Breast epithelium (tissue), 4 donors: ENCODE results near the gene METRN. TPM values are rescaled to one million over a fixed set of nuclear protein-coding genes. Genes with fewer than 3 reads are reported as not detected.
A peak's percentile ranks its signal among the peaks of the same experiment; 100 is the strongest.

Source experiments
- DNase-seq, 2 donors: peaks; one replicate each; pipeline ENCODE4 v3.0.0-alpha.2; 2019; ENCODE audit warnings: low spot score in 2 of 2
- H3K27ac ChIP-seq, 2 donors: fragments of 200-600 bp; sonication (generic) in 1 of 2; one replicate each; pipeline ENCODE4 v1.5.1; 2016 to 2019; ENCODE audit warnings: mild to moderate bottlenecking in 1 of 2
- H3K27me3 ChIP-seq, 2 donors: fragments of 200-600 bp; sonication (generic) in 1 of 2; one replicate each; pipeline versions ENCODE4 v1.5.1 to v1.6.0; 2017 to 2019; ENCODE audit warnings: control low read depth in 1 of 2, mild to moderate bottlenecking in 1 of 2
- H3K36me3 ChIP-seq: fragments of 200-600 bp; one replicate; pipeline ENCODE4 v1.5.1; 2019
- H3K4me1 ChIP-seq, 2 donors: fragments of 200-600 bp; sonication (generic); one replicate each; pipeline ENCODE4 v1.5.1; 2016 to 2019; ENCODE audit warnings: control low read depth in 1 of 2
- H3K4me3 ChIP-seq, 3 donors: fragments of 200-600 bp; sonication (generic); 1 replicate in 2 of 3; 2 replicates in 1 of 3; pipeline ENCODE4 v1.5.1; 2016 to 2019; ENCODE audit warnings: mild to moderate bottlenecking in 3 of 3, moderate library complexity in 2 of 3
- H3K9me3 ChIP-seq, 2 donors: fragments of 200-600 bp; sonication (generic) in 1 of 2; one replicate each; pipeline ENCODE4 v1.5.1; 2016 to 2019; ENCODE audit warnings: control low read depth in 1 of 2
- POLR2A ChIP-seq: fragments of 450-650 bp; IDR thresholded peaks from one replicate; pipeline ENCODE4 v1.6.1; 2016; ENCODE audit warnings: antibody characterized with exemption, mild to moderate bottlenecking, moderate library complexity
- POLR2AphosphoS5 ChIP-seq, 3 donors: sonication (generic); formaldehyde crosslinking; IDR thresholded peaks; one replicate each; pipeline ENCODE4 v1.6.1; 2017; ENCODE audit warnings: antibody characterized with exemption in 3 of 3
- intact Hi-C: fragments of 100-400 bp; cut with DNase I; formaldehyde crosslinking; loops from one replicate; pipeline ENCODE4 v1.15.1; 2023; ENCODE audit warnings: low total_unique reads
- total RNA-seq, 3 donors: library from RNA; depleted of rRNA; stranded (reverse); fragments of >200 nt; gene quantifications; one replicate each; pipeline ENCODE4 v1.1.0, GENCODE V29; 2016
- TF ChIP-seq, protein P1 (sequence below), 3 donors: fragments of 450-650 bp; IDR thresholded peaks; one replicate each; pipeline ENCODE4 v1.5.1; 2016 to 2017; ENCODE audit warnings: antibody characterized with exemption in 3 of 3, mild to moderate bottlenecking in 3 of 3, moderate library complexity in 3 of 3

The METRN gene
- total RNA-seq, 3 donors from 2014 or later: 23.6 to 30.2 (median 24.3) TPM

DNA sequence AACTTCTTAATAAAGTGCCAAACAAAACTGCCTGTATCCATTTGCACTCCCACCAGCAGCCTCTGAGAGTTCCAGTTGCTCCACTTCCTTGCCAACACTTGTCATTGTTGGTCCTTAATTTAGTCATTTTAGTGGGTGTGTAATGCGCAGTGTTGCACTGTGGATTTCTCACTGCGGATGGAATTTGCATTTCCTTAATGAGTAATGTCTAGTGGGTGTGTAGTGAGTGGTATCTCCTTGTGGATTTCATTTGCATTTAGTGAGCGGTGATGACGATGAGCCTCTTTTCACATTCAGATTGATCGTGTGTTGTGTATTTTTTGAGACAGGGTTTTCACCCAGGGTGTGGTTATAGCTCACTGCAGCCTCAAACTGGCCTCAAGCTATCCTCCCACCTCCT lies 41.5 kb downstream of the METRN start:
- no peak for DNase-seq
- Histone ChIP-seq H3K36me3 (no peaks in the 10 kb centered on the region), H3K27me3 (peaks cover 0 to 6% of the 10 kb centered on the region in 2 donors), H3K4me3 (no peak overlapping the region), H3K27ac (no peak overlapping the region), H3K4me1 (no peaks in the 10 kb centered on the region), H3K9me3 (no peaks in the 10 kb centered on the region)
- TF ChIP-seq POLR2AphosphoS5 (IDR thresholded peaks at IDR 0.05) (no peak), POLR2A (no peak)
- TF ChIP-seq, protein P1, sequence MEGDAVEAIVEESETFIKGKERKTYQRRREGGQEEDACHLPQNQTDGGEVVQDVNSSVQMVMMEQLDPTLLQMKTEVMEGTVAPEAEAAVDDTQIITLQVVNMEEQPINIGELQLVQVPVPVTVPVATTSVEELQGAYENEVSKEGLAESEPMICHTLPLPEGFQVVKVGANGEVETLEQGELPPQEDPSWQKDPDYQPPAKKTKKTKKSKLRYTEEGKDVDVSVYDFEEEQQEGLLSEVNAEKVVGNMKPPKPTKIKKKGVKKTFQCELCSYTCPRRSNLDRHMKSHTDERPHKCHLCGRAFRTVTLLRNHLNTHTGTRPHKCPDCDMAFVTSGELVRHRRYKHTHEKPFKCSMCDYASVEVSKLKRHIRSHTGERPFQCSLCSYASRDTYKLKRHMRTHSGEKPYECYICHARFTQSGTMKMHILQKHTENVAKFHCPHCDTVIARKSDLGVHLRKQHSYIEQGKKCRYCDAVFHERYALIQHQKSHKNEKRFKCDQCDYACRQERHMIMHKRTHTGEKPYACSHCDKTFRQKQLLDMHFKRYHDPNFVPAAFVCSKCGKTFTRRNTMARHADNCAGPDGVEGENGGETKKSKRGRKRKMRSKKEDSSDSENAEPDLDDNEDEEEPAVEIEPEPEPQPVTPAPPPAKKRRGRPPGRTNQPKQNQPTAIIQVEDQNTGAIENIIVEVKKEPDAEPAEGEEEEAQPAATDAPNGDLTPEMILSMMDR (IDR thresholded peaks at IDR 0.05): no peak
- intact Hi-C loops: no loop called here

GRCh38 chr16:759110-759910 lies 44.4 kb downstream of the METRN start:
- TF ChIP-seq, protein P1 (IDR thresholded peaks at IDR 0.05): no peak
- TF ChIP-seq POLR2AphosphoS5 (IDR thresholded peaks at IDR 0.05): no peak
- Histone ChIP-seq H3K27me3 (peaks cover 0 to 21% of the 10 kb centered on the region in 2 donors), H3K36me3 (no peaks in the 10 kb centered on the region), H3K27ac (peak overlapping the region in 1 of 2 donors; percentile 4), H3K4me3 (no peak overlapping the region), H3K9me3 (no peaks in the 10 kb centered on the region), H3K4me1 (no peaks in the 10 kb centered on the region)
- DNase-seq: no peak
- intact Hi-C loops: no loop called here

DNA sequence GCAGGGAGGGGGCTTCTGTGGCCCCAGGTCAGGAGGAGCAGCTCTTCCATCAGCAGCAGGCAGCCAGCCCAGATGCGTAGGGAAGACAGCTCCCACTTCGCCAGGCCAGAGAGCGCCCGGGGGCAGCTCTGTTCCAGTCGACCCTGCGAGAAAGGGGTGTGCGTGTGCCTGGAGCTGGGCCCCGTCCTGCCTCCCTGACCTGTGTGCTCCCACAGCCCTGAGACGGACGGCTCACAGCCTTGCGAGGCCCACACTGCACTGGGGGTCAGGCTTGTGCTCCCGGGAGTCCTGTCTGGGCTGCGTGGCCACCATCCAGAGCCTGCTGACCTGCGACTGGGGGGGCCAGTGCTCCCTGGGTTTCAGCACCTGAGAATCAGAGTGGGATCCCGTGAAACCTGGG lies 45.1 kb downstream of the METRN start:
- Histone ChIP-seq H3K4me1 (no peaks in the 10 kb centered on the region), H3K27ac (peak overlapping the region in 1 of 2 donors; percentile 4), H3K27me3 (peaks cover 0 to 29% of the 10 kb centered on the region in 2 donors), H3K9me3 (no peaks in the 10 kb centered on the region), H3K36me3 (no peaks in the 10 kb centered on the region), H3K4me3 (no peak overlapping the region)
- no peak for DNase-seq
- intact Hi-C loops: no loop called here
- TF ChIP-seq, protein P1 (IDR thresholded peaks at IDR 0.05): no peak
- no peak for TF ChIP-seq POLR2A

- Histone ChIP-seq H3K4me1 (no peaks in the 10 kb centered on the region), H3K4me3 (no peak within 1 kb of the TSS), H3K36me3 (no peaks in the 10 kb centered on the region), H3K27me3 (peaks cover 0 to 36% of the 10 kb centered on the region in 2 donors), H3K27ac (peak within 1 kb of the TSS in 1 of 2 donors; percentile 4), H3K9me3 (no peaks in the 10 kb centered on the region)
- no peak for TF ChIP-seq POLR2A
- no peak for DNase-seq
- intact Hi-C loops: no loop called here
These were observed 45.8 kb downstream of the METRN start, which contains the start of gene MSLN for GRCh38 chr16:760545-761343. TSS of gene MSLN (plus strand) at chr16:760734. CDS start at chr16:762681, 1,947 bp downstream.

- Histone ChIP-seq H3K9me3 (no peaks in the 10 kb centered on the region), H3K4me1 (no peaks in the 10 kb centered on the region), H3K36me3 (no peaks in the 10 kb centered on the region), H3K27ac (no peak overlapping the region), H3K4me3 (no peak overlapping the region), H3K27me3 (peaks cover 0 to 38% of the 10 kb centered on the region in 2 donors)
- intact Hi-C loops: no loop called here
- no peak for TF ChIP-seq POLR2A
- TF ChIP-seq, protein P1 (IDR thresholded peaks at IDR 0.05): no peak
- TF ChIP-seq POLR2AphosphoS5 (IDR thresholded peaks at IDR 0.05): no peak
- no peak for DNase-seq
These were observed 47.0 kb downstream of the METRN start for GRCh38 chr16:761625-762513.
